Measurements from ENCODE around the gene LZTFL1. TPM values are rescaled to one million over a fixed set of nuclear protein-coding genes. Genes with fewer than 3 reads are reported as not detected.

LZTFL1 gene
- total and polyA plus RNA-seq, 2 donors (not counting 1 experiment from before 2014, with no cell fraction given) = 12.4 to 28.0 TPM

GRCh38 chr3:45806072-45806471 lies 35.8 kb downstream of the LZTFL1 start:
- Histone ChIP-seq H4K20me1 (ENCODE audit: control insufficient read depth, extremely low read depth, insufficient read depth, low read length) (no peaks in the 10 kb centered on the region), H3K9me3 (ENCODE audit: control insufficient read depth, insufficient read depth, low read depth, low read length) (no peaks in the 10 kb centered on the region), H3K9ac (ENCODE audit: insufficient read depth, low read length) (no peak overlapping the region), H3K4me3 (replicated peaks in 1 of 4; ENCODE audit: control extremely low read depth in 1 of 4, insufficient read depth in 1 of 4, low read depth in 3 of 4, low read length in 4 of 4) (no peak overlapping the region), H3K4me2 (ENCODE audit: extremely low read depth, insufficient read depth, low read length) (no peak overlapping the region), H3K27ac (ENCODE audit: insufficient read depth, low read length) (no peak overlapping the region), H3K27me3 (ENCODE audit: control insufficient read depth, insufficient read depth, low read length) (no peaks in the 10 kb centered on the region), H3K79me2 (ENCODE audit: control insufficient read depth, insufficient read depth, low read length) (no peaks in the 10 kb centered on the region), H3K36me3 (ENCODE audit: control insufficient read depth, insufficient read depth, low read length) (no peaks in the 10 kb centered on the region), H3K4me1 (ENCODE audit: control insufficient read depth, extremely low read depth, insufficient read depth, low read length) (no peaks in the 10 kb centered on the region), H2AFZ (ENCODE audit: low read length) (no peak overlapping the region)
- DNase-seq (ENCODE audit: low read depth in 2 of 2) = no peak
- TF ChIP-seq EZH2 (IDR thresholded peaks at IDR 0.05; ENCODE audit: low read length, missing control alignments) = no peak
- TF ChIP-seq, protein P1, sequence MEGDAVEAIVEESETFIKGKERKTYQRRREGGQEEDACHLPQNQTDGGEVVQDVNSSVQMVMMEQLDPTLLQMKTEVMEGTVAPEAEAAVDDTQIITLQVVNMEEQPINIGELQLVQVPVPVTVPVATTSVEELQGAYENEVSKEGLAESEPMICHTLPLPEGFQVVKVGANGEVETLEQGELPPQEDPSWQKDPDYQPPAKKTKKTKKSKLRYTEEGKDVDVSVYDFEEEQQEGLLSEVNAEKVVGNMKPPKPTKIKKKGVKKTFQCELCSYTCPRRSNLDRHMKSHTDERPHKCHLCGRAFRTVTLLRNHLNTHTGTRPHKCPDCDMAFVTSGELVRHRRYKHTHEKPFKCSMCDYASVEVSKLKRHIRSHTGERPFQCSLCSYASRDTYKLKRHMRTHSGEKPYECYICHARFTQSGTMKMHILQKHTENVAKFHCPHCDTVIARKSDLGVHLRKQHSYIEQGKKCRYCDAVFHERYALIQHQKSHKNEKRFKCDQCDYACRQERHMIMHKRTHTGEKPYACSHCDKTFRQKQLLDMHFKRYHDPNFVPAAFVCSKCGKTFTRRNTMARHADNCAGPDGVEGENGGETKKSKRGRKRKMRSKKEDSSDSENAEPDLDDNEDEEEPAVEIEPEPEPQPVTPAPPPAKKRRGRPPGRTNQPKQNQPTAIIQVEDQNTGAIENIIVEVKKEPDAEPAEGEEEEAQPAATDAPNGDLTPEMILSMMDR (conservative IDR thresholded peaks at IDR 0.05 in 1 of 2, IDR thresholded peaks at IDR 0.05 in 1 of 2; ENCODE audit: low read depth in 1 of 2, low read length in 2 of 2) = no peak

DNA sequence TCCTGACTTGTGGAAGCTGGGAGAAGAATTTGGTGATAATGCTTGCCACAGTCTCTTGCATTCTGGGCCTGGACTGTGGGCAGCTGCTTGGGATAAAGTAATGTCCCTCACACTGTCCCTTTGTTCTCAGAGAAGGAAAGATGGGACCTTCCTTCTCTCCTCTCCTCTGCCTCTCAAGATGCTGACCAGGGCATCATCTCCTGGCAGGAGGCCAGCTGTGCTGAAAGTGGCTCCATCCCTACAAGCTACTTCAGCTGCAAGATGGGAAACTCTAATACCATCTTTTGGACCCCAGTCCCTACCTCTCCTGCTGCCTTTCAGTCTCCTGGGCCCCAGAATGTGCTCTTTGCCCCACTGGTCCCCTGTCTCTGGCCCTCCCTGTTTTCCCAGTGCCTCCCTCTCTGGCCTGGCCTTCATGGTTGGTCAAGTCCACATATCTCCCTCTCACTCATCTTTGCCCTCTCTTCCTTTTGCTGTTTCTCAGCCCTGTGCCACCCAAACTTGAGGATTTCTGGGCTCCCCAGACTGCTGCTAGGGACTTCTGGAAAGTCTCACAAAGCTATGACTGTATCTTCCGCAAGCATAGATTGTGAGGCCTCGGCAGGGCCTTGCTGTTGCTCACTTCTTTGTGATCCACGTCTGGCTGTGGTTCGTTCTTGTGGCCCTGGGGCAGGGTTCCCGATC lies 38.5 kb downstream of the LZTFL1 start:
- Histone ChIP-seq H4K20me1 (ENCODE audit: control insufficient read depth, extremely low read depth, insufficient read depth, low read length) (no peaks in the 10 kb centered on the region), H3K36me3 (ENCODE audit: control insufficient read depth, insufficient read depth, low read length) (no peaks in the 10 kb centered on the region), H2AFZ (ENCODE audit: low read length) (no peak overlapping the region), H3K4me2 (ENCODE audit: extremely low read depth, insufficient read depth, low read length) (no peak overlapping the region), H3K79me2 (ENCODE audit: control insufficient read depth, insufficient read depth, low read length) (no peaks in the 10 kb centered on the region), H3K9me3 (ENCODE audit: control insufficient read depth, insufficient read depth, low read depth, low read length) (no peaks in the 10 kb centered on the region), H3K9ac (ENCODE audit: insufficient read depth, low read length) (no peak overlapping the region), H3K4me1 (ENCODE audit: control insufficient read depth, extremely low read depth, insufficient read depth, low read length) (no peaks in the 10 kb centered on the region), H3K4me3 (replicated peaks in 1 of 4; ENCODE audit: control extremely low read depth in 1 of 4, insufficient read depth in 1 of 4, low read depth in 3 of 4, low read length in 4 of 4) (no peak overlapping the region), H3K27ac (ENCODE audit: insufficient read depth, low read length) (no peak overlapping the region), H3K27me3 (ENCODE audit: control insufficient read depth, insufficient read depth, low read length) (peaks cover 8% of the 10 kb centered on the region)
- TF ChIP-seq, protein P1 (conservative IDR thresholded peaks at IDR 0.05 in 1 of 2, IDR thresholded peaks at IDR 0.05 in 1 of 2; ENCODE audit: low read depth in 1 of 2, low read length in 2 of 2) = no peak
- TF ChIP-seq EZH2 (IDR thresholded peaks at IDR 0.05; ENCODE audit: low read length, missing control alignments) = no peak
- no peak for DNase-seq (ENCODE audit: low read depth in 2 of 2)

DNA sequence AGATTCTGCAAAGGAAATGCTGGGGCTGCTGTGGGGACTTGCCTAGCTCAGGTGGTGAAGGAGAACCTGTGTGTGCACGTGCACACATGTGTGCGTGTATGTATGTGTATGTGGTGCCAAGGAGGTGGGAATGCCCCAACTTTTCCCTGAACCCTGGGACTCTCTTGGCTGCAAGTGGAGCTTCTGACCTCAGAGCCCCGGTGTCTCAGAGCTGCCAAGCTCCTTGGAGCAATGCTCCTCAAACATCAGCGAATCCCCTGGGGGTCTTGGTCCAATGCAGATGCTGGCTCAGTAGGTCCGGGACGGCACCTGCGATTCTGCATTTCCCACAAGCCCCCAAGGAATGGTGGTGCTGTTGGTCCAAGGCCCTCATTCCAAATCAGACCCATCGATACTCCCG lies 39.8 kb downstream of the LZTFL1 start:
- no peak overlapping the region for H3K4me2 ChIP-seq (ENCODE audit: extremely low read depth, insufficient read depth, low read length)
- H3K4me1 ChIP-seq (ENCODE audit: control insufficient read depth, extremely low read depth, insufficient read depth, low read length) = no peaks in the 10 kb centered on the region
- H3K36me3 ChIP-seq (ENCODE audit: control insufficient read depth, insufficient read depth, low read length) = no peaks in the 10 kb centered on the region
- no peak overlapping the region for H3K4me3 ChIP-seq (replicated peaks in 1 of 4; ENCODE audit: control extremely low read depth in 1 of 4, insufficient read depth in 1 of 4, low read depth in 3 of 4, low read length in 4 of 4)
- TF ChIP-seq EZH2 (IDR thresholded peaks at IDR 0.05; ENCODE audit: low read length, missing control alignments) = no peak
- TF ChIP-seq, protein P1 (conservative IDR thresholded peaks at IDR 0.05 in 1 of 2, IDR thresholded peaks at IDR 0.05 in 1 of 2; ENCODE audit: low read depth in 1 of 2, low read length in 2 of 2) = no peak
- H3K27me3 ChIP-seq (ENCODE audit: control insufficient read depth, insufficient read depth, low read length) = peaks cover 13% of the 10 kb centered on the region
- no peak overlapping the region for H3K27ac ChIP-seq (ENCODE audit: insufficient read depth, low read length)
- no peak for DNase-seq (ENCODE audit: low read depth in 2 of 2)
- no peaks in the 10 kb centered on the region for H3K79me2 ChIP-seq (ENCODE audit: control insufficient read depth, insufficient read depth, low read length)
- H4K20me1 ChIP-seq (ENCODE audit: control insufficient read depth, extremely low read depth, insufficient read depth, low read length) = no peaks in the 10 kb centered on the region
- no peak overlapping the region for H3K9ac ChIP-seq (ENCODE audit: insufficient read depth, low read length)
- H2AFZ ChIP-seq (ENCODE audit: low read length) = no peak overlapping the region
- H3K9me3 ChIP-seq (ENCODE audit: control insufficient read depth, insufficient read depth, low read depth, low read length) = no peaks in the 10 kb centered on the region

Data from fibroblast of lung (primary cell).